Prostate gland (tissue), 2 donors: Measurements from ENCODE around the gene RANBP1.

Source experiments
- CTCF ChIP-seq, 4 experiments: fragments of 200-600 bp in 2 of 4; fragments of 450-650 bp in 2 of 4; sonication (generic) in 2 of 4; IDR thresholded peaks; 1 replicate in 3 of 4; 2 replicates in 1 of 4; pipeline ENCODE4 v1.5.1; 2016 to 2019; ENCODE audit warnings: antibody characterized with exemption in 4 of 4, mild to moderate bottlenecking in 2 of 4, moderate library complexity in 2 of 4
- POLR2A ChIP-seq: fragments of 450-650 bp; IDR thresholded peaks from one replicate; pipeline ENCODE4 v1.6.1; 2016; ENCODE audit warnings: antibody characterized with exemption, mild to moderate bottlenecking

GRCh38 chr22:20102203-20102780, 13.6 kb upstream of the RANBP1 start:
- no peak for TF ChIP-seq CTCF (IDR thresholded peaks at IDR 0.05)
- TF ChIP-seq POLR2A: no peak
